HEK293 (cell line): ENCODE measurements around the gene DOK1.

ENCODE experiments used
- CTCF ChIA-PET: fragments of 350-600 bp; formaldehyde crosslinking; extraction: SDS; loops from one replicate; lab custom pipeline; 2021; ENCODE audit warnings: antibody characterized with exemption; lab: Yijun Ruan, JAX
- POLR2A ChIA-PET: fragments of 300-600 bp; formaldehyde crosslinking; extraction: SDS; loops from one replicate; lab custom pipeline; 2020; ENCODE audit warnings: antibody characterized with exemption, inconsistent platforms; lab: Yijun Ruan, JAX
- H3K27ac ChIP-seq: fragments of 200-500 bp; sonication (Bioruptor generic); 2 replicates; pipeline ENCODE4 v1.5.1; 2014; ENCODE audit warnings: low read depth, low read length, control low read depth, inconsistent platforms; ENCODE audit errors: extremely low read depth
- H3K36me3 ChIP-seq, 2 experiments: fragments of 200-500 bp in 1 of 2; sonication (Bioruptor generic) in 1 of 2; 1 replicate in 1 of 2; 2 replicates in 1 of 2; pipeline ENCODE4 v1.5.1; 2014 to 2017; ENCODE audit warnings: inconsistent platforms in 2 of 2, low read length in 2 of 2; ENCODE audit not compliant: control insufficient read depth in 2 of 2, insufficient read depth in 1 of 2
- H3K4me1 ChIP-seq: fragments of 200-500 bp; sonication (Bioruptor generic); 2 replicates; pipeline ENCODE4 v1.5.1; 2014; ENCODE audit warnings: mild to moderate bottlenecking, low read length, inconsistent platforms; ENCODE audit not compliant: control insufficient read depth, insufficient read depth
- H3K4me3 ChIP-seq: 2 replicates; pipeline ENCODE4 v1.5.1; 2011; ENCODE audit warnings: low read depth, mild to moderate bottlenecking, control low read depth, low read length, moderate library complexity
- H3K9me3 ChIP-seq: fragments of 200-500 bp; sonication (Bioruptor generic); 2 replicates; pipeline ENCODE4 v1.5.1; 2014; ENCODE audit warnings: low read depth, low read length, inconsistent platforms; ENCODE audit not compliant: control insufficient read depth, insufficient read depth
- ATF2 ChIP-seq: fragments of 450-650 bp; formaldehyde crosslinking; IDR thresholded peaks from 2 replicates; pipeline ENCODE4 v1.5.1; 2016; ENCODE audit warnings: missing biosample characterization, missing genetic modification characterization, low read depth
- SCRT2 ChIP-seq: fragments of 450-650 bp; formaldehyde crosslinking; IDR thresholded peaks from 2 replicates; pipeline ENCODE4 v1.5.1; 2016; ENCODE audit warnings: missing biosample characterization, missing genetic modification characterization
- SP7 ChIP-seq: fragments of 450-650 bp; formaldehyde crosslinking; IDR thresholded peaks from 2 replicates; pipeline ENCODE4 v1.5.1; 2016; ENCODE audit warnings: missing biosample characterization, missing genetic modification characterization
- YY2 ChIP-seq: fragments of 450-650 bp; formaldehyde crosslinking; IDR thresholded peaks from 2 replicates; pipeline ENCODE4 v1.5.1; 2016; ENCODE audit warnings: missing biosample characterization, missing genetic modification characterization
- ZBTB17 ChIP-seq: fragments of 450-650 bp; formaldehyde crosslinking; IDR thresholded peaks from 2 replicates; pipeline ENCODE4 v1.5.1; 2016; ENCODE audit warnings: missing biosample characterization, missing genetic modification characterization
- ZFP69B ChIP-seq: fragments of 450-650 bp; formaldehyde crosslinking; IDR thresholded peaks from 2 replicates; pipeline ENCODE4 v1.5.1; 2016; ENCODE audit warnings: missing biosample characterization, missing genetic modification characterization
- ZNF10 ChIP-seq: fragments of 450-650 bp; formaldehyde crosslinking; IDR thresholded peaks from 2 replicates; pipeline ENCODE4 v1.5.1; 2017; ENCODE audit warnings: missing biosample characterization, missing genetic modification characterization
- ZNF138 ChIP-seq: fragments of 450-650 bp; formaldehyde crosslinking; IDR thresholded peaks from 2 replicates; pipeline ENCODE4 v1.5.1; 2016; ENCODE audit warnings: missing biosample characterization, missing genetic modification characterization, borderline replicate concordance
- ZNF148 ChIP-seq: fragments of 450-650 bp; formaldehyde crosslinking; IDR thresholded peaks from 2 replicates; pipeline ENCODE4 v1.5.0; 2017; ENCODE audit warnings: missing biosample characterization, missing genetic modification characterization, borderline replicate concordance
- ZNF184 ChIP-seq: fragments of 450-650 bp; IDR thresholded peaks from 2 replicates; pipeline ENCODE4 v1.5.1; 2018; ENCODE audit warnings: missing biosample characterization, mild to moderate bottlenecking, missing genetic modification characterization
- ZNF223 ChIP-seq: fragments of 450-650 bp; formaldehyde crosslinking; IDR thresholded peaks from 2 replicates; pipeline ENCODE4 v1.5.1; 2016; ENCODE audit warnings: missing biosample characterization, missing genetic modification characterization
- ZNF23 ChIP-seq: fragments of 450-650 bp; formaldehyde crosslinking; IDR thresholded peaks from 2 replicates; pipeline ENCODE4 v1.5.1; 2016; ENCODE audit warnings: missing biosample characterization, missing genetic modification characterization, borderline replicate concordance
- ZNF26 ChIP-seq: fragments of 450-650 bp; formaldehyde crosslinking; IDR thresholded peaks from 2 replicates; pipeline ENCODE4 v1.5.1; 2016; ENCODE audit warnings: missing biosample characterization, missing genetic modification characterization
- ZNF398 ChIP-seq: fragments of 450-650 bp; formaldehyde crosslinking; IDR thresholded peaks from 2 replicates; pipeline ENCODE4 v1.5.1; 2017; ENCODE audit warnings: missing biosample characterization, missing genetic modification characterization
- ZNF416 ChIP-seq: fragments of 450-650 bp; formaldehyde crosslinking; IDR thresholded peaks from 2 replicates; pipeline ENCODE4 v1.5.1; 2016; ENCODE audit warnings: missing biosample characterization, missing genetic modification characterization
- ZNF548 ChIP-seq: fragments of 450-650 bp; formaldehyde crosslinking; IDR thresholded peaks from 2 replicates; pipeline ENCODE4 v1.5.1; 2016; ENCODE audit warnings: missing biosample characterization, missing genetic modification characterization
- ZNF558 ChIP-seq: fragments of 450-650 bp; formaldehyde crosslinking; IDR thresholded peaks from 2 replicates; pipeline ENCODE4 v1.5.1; 2016; ENCODE audit warnings: missing biosample characterization, missing genetic modification characterization
- ZNF624 ChIP-seq: fragments of 450-650 bp; formaldehyde crosslinking; IDR thresholded peaks from 2 replicates; pipeline ENCODE4 v1.5.1; 2017; ENCODE audit warnings: missing biosample characterization, missing genetic modification characterization
- ZNF776 ChIP-seq: fragments of 450-650 bp; formaldehyde crosslinking; IDR thresholded peaks from 2 replicates; pipeline ENCODE4 v1.5.0; 2017; ENCODE audit warnings: missing biosample characterization, missing genetic modification characterization, borderline replicate concordance
- ZNF777 ChIP-seq: fragments of 450-650 bp; formaldehyde crosslinking; IDR thresholded peaks from 2 replicates; pipeline ENCODE4 v1.5.1; 2017; ENCODE audit warnings: missing biosample characterization, missing genetic modification characterization, borderline replicate concordance
- ZSCAN16 ChIP-seq: fragments of 450-650 bp; formaldehyde crosslinking; IDR thresholded peaks from 2 replicates; pipeline ENCODE4 v1.5.1; 2016; ENCODE audit warnings: missing biosample characterization, missing genetic modification characterization

The DOK1 gene

GRCh38 chr2:74573747-74574562 is 19.4 kb downstream of the DOK1 start:
- TF ChIP-seq ZBTB17 (tag by site-specific recombination): peak; percentile 47
- TF ChIP-seq ZNF777 (tag by site-specific recombination): no peak
- no peak for TF ChIP-seq ZNF23 (tag by site-specific recombination)
- TF ChIP-seq, all 188 proteins: peak for 1
- POLR2A ChIA-PET: interaction anchor here (0.5 to 1.0 kb wide), 3 partner anchors 20 to 837 kb away, joined by 3 to 11 read pairs (median 3); partner anchors contain the start of genes AUP1, HTRA2 and LOXL3
- Histone ChIP-seq H3K27ac (no peak overlapping the region), H3K9me3 (no peaks in the 10 kb centered on the region), H3K4me3 (no peak overlapping the region), H3K4me1 (no peaks in the 10 kb centered on the region), H3K36me3 (no peaks in the 10 kb centered on the region)
- CTCF ChIA-PET: interaction anchor here (0.7 to 4.8 kb wide), 2 partner anchors 9 to 13 kb away, joined by 3 to 51 read pairs; no protein-coding TSS in a partner anchor

GRCh38 chr2:74575320-74575719 is 20.8 kb downstream of the DOK1 start:
- ChIA-PET POLR2A (interaction anchor here (0.6 kb wide), 1 partner anchor 21 kb away, joined by 3 read pairs; the partner anchor contains the start of gene LOXL3), CTCF (interaction anchor here (0.6 to 4.8 kb wide), 5 partner anchors 12 to 654 kb away, joined by 3 to 51 read pairs (median 3); partner anchors contain the start of genes CCDC142 and TTC31)
- H3K9me3 ChIP-seq: no peaks in the 10 kb centered on the region
- H3K4me1 ChIP-seq: no peaks in the 10 kb centered on the region
- H3K4me3 ChIP-seq: no peak overlapping the region
- no peaks in the 10 kb centered on the region for H3K36me3 ChIP-seq
- no peak overlapping the region for H3K27ac ChIP-seq
- TF ChIP-seq ZNF624 (tag by site-specific recombination) (no peak), ATF2 (tag by site-specific recombination) (no peak), YY2 (tag by site-specific recombination) (no peak), ZNF138 (no peak), ZNF776 (no peak), ZSCAN16 (tag by site-specific recombination) (no peak), SP7 (no peak), ZNF398 (tag by site-specific recombination) (no peak), ZNF184 (no peak), ZNF10 (tag by site-specific recombination) (no peak), ZNF148 (tag by site-specific recombination) (no peak), ZNF26 (tag by site-specific recombination) (no peak), ZNF416 (tag by site-specific recombination) (no peak), SCRT2 (no peak), ZNF223 (tag by site-specific recombination) (no peak), ZNF548 (no peak), ZFP69B (tag by site-specific recombination) (no peak), ZNF558 (tag by site-specific recombination) (no peak)
